Calu3 (cell line): ENCODE results near the gene MRPL45. TPM values are rescaled to one million over a fixed set of nuclear protein-coding genes. Genes with fewer than 3 reads are reported as not detected.

Experiments used
- BruUV-seq: library from RNA; stranded (reverse); fragments of 400-500 nt; replicated peaks from 2 replicates; lab custom pipeline; 2021; lab: Mats Ljungman, UMichigan
- CTCF ChIA-PET: fragments of 300-600 bp; sonication (Branson Sonifier 250); formaldehyde crosslinking; loops from one replicate; lab custom pipeline; 2022; ENCODE audit warnings: antibody characterized with exemption; lab: Charles Lee
- DNase-seq: peaks from one replicate; pipeline ENCODE4 v3.0.0; 2022
- H3K27ac Mint-ChIP-seq: one replicate; pipeline ENCODE4 v1.8.0; 2022; ENCODE audit warnings: mixed read lengths; ENCODE audit not compliant: unreplicated experiment
- H3K27me3 Mint-ChIP-seq: one replicate; pipeline ENCODE4 v1.8.0; 2022; ENCODE audit warnings: mixed read lengths; ENCODE audit not compliant: unreplicated experiment
- H3K36me3 Mint-ChIP-seq: one replicate; pipeline ENCODE4 v1.8.0; 2022; ENCODE audit warnings: mild to moderate bottlenecking, moderate library complexity, mixed read lengths; ENCODE audit not compliant: insufficient read depth, unreplicated experiment
- H3K4me1 Mint-ChIP-seq: one replicate; pipeline ENCODE4 v1.8.0; 2022; ENCODE audit warnings: mild to moderate bottlenecking, low read depth, mixed read lengths; ENCODE audit not compliant: unreplicated experiment
- H3K4me3 Mint-ChIP-seq: one replicate; pipeline ENCODE4 v1.8.0; 2022; ENCODE audit warnings: mild to moderate bottlenecking, low read depth, moderate library complexity, mixed read lengths; ENCODE audit not compliant: unreplicated experiment
- H3K9me3 Mint-ChIP-seq: one replicate; pipeline ENCODE4 v1.8.0; 2022; ENCODE audit warnings: low read depth, mixed read lengths; ENCODE audit not compliant: unreplicated experiment
- CTCF ChIP-seq: fragments of 200-600 bp; IDR thresholded peaks from one replicate; pipeline ENCODE4 v1.8.0; 2022; ENCODE audit warnings: antibody characterized with exemption; ENCODE audit not compliant: unreplicated experiment
- intact Hi-C: fragments of 100-400 bp; cut with micrococcal nuclease; formaldehyde crosslinking; loops from one replicate; pipeline ENCODE4 v1.10.0; 2022; ENCODE audit not compliant: unreplicated experiment
- total RNA-seq: library from RNA; stranded (reverse); gene quantifications from 2 replicates; pipeline ENCODE4 v1.2.3, GENCODE V29; 2022

MRPL45 gene
- total RNA-seq, 1 experiment from 2014 or later: 171 TPM

- BruUV-seq: no TSS peak
- peaks cover 19% of the 10 kb centered on the region for H3K4me1 Mint-ChIP-seq
- H3K27ac Mint-ChIP-seq: no peak overlapping the region
- no peaks in the 10 kb centered on the region for H3K27me3 Mint-ChIP-seq
- peaks cover 71% of the 10 kb centered on the region for H3K36me3 Mint-ChIP-seq
- no peaks in the 10 kb centered on the region for H3K9me3 Mint-ChIP-seq
- CTCF ChIA-PET: interaction anchor here (0.7 to 1.9 kb wide), 3 partner anchors 11 to 1637 kb away, joined by 3 to 6 read pairs (median 5); no protein-coding TSS in a partner anchor
- TF ChIP-seq CTCF: no peak
- DNase-seq: no peak
- H3K4me3 Mint-ChIP-seq: no peak overlapping the region
- intact Hi-C loops: no loop called here
Observed at GRCh38 chr17:38317081-38317480, 20.1 kb downstream of the MRPL45 start.

- peaks cover 19% of the 10 kb centered on the region for H3K4me1 Mint-ChIP-seq
- intact Hi-C loops: no loop called here
- BruUV-seq: no TSS peak
- CTCF ChIA-PET: interaction anchor here (0.6 to 1.6 kb wide), 3 partner anchors 9 to 328 kb away, joined by 4 read pairs; no protein-coding TSS in a partner anchor
- no peak overlapping the region for H3K4me3 Mint-ChIP-seq
- peak overlapping the region; percentile 4 for H3K27ac Mint-ChIP-seq
- H3K9me3 Mint-ChIP-seq: no peaks in the 10 kb centered on the region
- no peak for TF ChIP-seq CTCF
- no peaks in the 10 kb centered on the region for H3K27me3 Mint-ChIP-seq
- DNase-seq: peak; percentile 40
- peaks cover 67% of the 10 kb centered on the region for H3K36me3 Mint-ChIP-seq
Observed at GRCh38 chr17:38320482-38320881, 23.5 kb downstream of the MRPL45 start.

- Mint-ChIP-seq H3K4me1 (peaks cover 19% of the 10 kb centered on the region), H3K27me3 (no peaks in the 10 kb centered on the region), H3K27ac (no peak overlapping the region), H3K4me3 (no peak overlapping the region), H3K9me3 (no peaks in the 10 kb centered on the region), H3K36me3 (peaks cover 52% of the 10 kb centered on the region)
- CTCF ChIA-PET: interaction anchor here (0.5 to 1.9 kb wide), 21 partner anchors 9 to 236 kb away, joined by 3 to 21 read pairs (median 5); partner anchors contain the start of genes MRPL45 and SOCS7
- intact Hi-C loops: no loop called here
- BruUV-seq: no TSS peak
- peak; percentile 96 for DNase-seq
- peak; percentile 100 for TF ChIP-seq CTCF
Observed at GRCh38 chr17:38322156-38322779, 25.3 kb downstream of the MRPL45 start.

DNA sequence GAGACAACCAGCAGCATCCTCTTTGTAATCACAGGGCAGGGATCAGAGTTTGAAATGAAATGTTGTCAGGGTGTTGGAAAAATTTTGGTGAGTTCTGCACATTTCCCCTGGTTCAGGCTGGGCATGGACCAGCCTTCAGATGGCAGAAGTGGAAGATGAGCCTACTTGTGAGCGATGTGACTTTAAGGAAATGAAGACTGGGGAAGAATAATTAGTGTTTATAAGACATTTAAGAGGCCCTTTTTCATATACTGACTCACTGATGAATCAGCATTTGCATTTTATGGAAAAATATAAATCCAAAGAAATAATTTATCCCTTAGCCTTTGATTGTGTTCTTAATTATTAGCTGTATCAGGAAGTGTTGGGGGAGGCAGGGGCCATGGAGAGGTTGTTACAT is 25.9 kb downstream of the MRPL45 start:
- no TSS peak for BruUV-seq
- peaks cover 19% of the 10 kb centered on the region for H3K4me1 Mint-ChIP-seq
- no peak overlapping the region for H3K27ac Mint-ChIP-seq
- CTCF ChIA-PET: interaction anchor here (0.6 to 1.9 kb wide), 13 partner anchors 9 to 101 kb away, joined by 3 to 21 read pairs (median 6); partner anchors contain the start of genes MRPL45 and SOCS7
- intact Hi-C loops: no loop called here
- H3K36me3 Mint-ChIP-seq: peaks cover 51% of the 10 kb centered on the region
- no peaks in the 10 kb centered on the region for H3K9me3 Mint-ChIP-seq
- no peak for TF ChIP-seq CTCF
- no peak overlapping the region for H3K4me3 Mint-ChIP-seq
- peaks cover 6% of the 10 kb centered on the region for H3K27me3 Mint-ChIP-seq
- DNase-seq: no peak
